HK-2 (cell line): Measurements from ENCODE around the gene IGF1R.
A peak's percentile ranks its signal among the peaks of the same experiment; 100 is the strongest.
"Not testable (repeated sequence)": the region's sequence is repeated elsewhere in the genome, so short reads cannot be mapped to it uniquely, and the experiment has no call there.

Experiments
- DNase-seq: peaks from one replicate; pipeline ENCODE4 v3.0.0-alpha.2; 2018; ENCODE audit not compliant: unreplicated experiment

Gene IGF1R

DNA sequence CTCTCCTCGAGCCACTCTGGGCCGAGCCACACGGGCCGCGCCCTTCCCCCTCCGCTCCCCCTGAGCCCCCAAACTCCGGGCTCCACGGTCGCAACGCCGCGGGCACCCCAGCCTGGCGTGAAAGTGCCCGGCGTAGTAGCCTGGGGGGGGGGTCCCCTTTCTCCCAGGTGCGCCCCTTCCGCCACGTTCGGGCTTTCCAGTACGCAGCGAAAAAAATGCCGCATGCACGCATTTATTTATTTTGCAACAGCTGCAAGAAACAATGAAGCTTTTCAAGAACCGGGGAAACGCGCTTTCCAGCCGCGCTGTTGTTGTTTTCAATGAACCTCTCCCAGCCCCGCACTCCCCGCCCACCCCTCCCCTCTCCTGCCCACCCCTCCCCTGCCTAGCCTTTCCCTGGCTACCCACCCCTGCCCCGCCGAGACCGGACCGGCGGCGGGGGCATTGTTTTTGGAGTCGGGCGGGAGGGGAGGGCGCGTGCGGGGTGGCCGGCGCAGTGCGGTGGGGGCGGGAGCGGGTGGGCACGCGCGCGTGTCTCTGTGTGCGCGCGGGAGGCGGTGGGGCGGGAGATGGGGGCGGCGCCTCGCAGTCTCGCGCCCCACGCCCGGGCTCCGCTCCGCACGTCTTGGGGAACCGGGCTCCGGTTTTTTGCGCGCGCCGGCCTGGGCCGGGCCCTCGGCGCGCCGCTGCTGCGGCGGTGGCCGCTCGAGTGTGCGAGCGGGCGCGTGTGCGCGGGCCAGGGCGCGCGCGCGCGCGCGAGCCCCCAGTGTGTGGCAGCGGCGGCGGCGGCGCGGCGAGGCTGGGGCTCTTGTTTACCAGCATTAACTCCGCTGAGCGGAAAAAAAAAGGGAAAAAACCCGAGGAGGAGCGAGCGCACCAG is at the start of gene IGF1R:
TSS of gene IGF1R (plus strand) at position 766 of the 880 bp plus-strand sequence. CDS start 1,043 bp downstream, outside the sequence.
- peak; percentile 83 for DNase-seq

DNA sequence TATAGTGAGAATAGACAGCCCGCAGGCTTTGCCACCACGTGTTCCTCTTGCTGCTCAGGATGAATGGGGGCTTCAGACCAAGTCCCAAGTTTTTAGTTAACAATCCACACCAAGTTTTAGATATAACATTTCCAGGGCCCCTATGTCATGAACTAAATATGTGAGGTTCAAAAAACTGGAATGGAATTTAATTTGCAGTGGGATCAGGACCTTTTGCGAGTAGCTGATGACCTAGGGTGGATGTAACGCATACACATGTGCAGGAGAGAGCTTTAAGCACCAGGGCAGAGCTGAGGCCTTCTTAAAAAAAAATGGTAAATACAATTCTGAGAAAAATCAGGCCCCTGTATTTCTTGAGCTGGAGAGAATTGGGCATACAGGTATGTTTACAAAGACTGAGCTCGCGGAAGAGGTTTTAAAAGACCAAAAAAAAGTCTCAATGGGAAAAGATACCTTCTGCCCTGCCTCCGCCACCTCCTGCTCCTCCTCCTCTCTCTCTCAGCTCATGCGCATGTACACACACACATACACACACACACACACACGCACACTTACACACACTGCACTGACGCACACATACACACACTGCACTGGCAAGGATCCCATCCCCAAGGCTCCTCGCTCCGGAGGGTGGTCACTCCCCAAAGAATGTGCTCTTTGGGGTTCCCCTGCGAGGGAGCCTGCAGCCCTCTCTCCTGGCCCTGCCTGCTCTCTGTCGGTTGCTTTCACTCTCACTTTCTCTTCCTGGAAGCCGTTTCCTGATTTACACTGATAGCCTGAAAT is 48.2 kb upstream of the IGF1R start:
- DNase-seq: no peak

DNA sequence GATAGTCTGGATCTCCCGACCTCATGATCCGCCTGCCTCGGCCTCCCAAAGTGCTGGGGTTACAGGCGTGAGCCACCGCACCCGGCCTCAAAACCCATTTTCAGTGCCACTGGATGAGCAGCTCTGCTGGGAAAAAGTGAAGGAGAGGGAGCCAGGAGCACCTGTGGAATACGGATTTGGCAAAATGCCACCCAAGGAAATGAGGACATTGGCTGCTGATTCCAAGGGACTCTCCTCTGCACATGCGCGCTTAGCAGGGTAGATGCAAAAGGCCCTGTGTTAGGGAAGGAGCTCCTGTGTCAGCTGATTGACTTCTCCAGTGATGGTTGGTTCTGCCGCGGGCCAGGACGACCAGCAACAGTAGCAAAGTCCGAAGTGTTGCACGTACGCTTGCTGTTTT is 43.4 kb upstream of the IGF1R start:
- DNase-seq: no peak

DNA sequence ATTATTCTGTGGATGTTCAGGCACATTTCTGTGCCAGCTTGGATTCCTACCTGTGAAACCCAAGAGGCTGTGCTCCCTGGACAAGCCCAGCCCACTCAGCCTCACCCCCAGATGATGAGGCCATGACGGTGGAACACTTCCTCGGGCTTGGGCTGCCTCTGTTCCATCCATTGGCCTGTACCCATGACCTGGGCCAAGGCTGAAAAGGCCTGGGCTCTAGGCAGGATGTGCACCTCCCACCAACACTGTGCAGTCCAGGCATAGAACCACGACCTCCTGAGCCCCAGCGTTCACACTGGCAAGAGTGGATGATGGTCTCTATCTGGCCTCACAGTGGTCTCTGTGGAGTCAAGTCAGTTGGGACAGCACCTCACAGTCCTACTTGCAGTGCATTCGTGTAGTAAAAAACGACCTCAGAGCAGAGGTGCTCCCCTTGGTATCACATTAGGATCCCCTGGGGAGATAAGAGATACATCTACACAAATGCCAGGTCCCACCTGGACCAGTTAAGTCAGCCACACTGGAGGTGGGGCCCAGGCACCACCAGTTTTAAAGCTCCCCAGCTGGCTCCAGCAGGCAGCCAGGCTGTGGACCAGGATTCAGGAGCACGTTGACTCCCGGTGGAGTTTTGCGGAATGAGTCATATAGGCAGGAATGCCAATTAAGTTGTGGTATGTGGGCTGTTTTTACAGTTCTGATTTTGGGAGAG is 39.0 kb upstream of the IGF1R start:
- peak; percentile 19 for DNase-seq

DNA sequence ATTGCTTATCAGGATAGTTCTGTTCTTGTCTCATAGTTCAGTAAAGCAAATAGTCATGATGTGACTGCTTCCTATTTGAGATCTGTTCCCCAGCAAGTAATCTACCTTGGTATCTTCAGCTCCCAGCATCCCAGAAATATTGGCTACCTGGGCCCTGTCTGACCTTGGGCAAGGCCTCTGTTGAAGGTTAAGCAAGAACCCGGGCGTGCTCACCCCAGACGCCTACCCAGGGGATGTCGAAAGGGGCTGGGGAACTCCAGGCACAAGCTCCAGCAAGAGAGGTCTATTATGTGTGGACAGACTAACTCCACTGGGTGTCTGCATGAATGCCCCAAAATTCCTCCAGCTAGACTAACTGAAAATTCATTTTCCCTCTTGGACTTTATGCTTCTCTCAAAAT is 37.3 kb upstream of the IGF1R start:
- no peak for DNase-seq

DNA sequence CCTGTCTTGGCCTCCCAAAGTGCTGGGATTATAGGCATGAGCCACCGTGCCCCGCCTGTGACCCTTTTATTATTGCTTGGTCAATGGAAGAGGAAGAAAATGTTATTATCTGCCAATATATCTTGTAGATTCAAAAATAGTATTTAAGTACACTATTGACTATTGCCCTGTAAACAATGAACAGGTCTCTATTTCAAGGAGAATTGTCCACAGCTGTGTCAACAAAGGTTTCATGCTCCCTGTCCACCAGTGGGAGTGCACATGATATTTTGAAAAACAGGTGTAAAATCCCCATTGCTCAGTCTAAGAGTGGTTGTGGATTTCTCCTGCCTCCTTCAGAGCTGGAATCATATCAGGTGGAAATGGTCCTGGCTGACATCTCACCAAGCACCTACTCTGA is 36.5 kb upstream of the IGF1R start:
- no peak for DNase-seq

DNA sequence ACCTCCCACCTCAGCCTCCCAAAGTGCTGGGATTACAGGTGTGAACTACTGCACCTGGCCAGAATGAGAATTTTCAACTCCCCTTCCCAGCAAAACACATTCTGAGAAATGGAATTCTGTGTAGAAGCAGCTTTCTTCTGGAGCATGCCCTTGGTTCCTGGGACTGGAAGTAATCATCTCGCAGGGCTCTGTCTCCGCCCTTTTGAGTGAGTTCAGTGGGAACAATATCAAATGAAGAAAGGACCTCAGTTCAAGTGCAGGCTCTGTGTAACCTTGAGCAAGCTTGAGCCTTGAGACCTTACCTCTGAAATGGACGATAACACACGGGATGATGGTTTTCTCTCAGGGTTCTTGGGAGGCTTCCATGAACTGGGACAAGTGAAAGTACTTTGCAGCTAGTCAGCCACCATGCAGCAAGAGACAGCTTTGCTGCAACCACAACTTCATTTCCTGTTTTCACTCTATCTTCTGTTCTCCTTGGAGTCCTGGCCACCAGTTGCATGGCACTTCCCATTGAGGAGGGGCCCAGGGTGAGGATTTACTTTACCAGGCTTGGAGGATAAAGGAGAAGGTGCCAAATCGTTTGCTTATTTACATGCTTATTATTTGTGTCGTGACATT is 35.7 kb upstream of the IGF1R start:
- no peak for DNase-seq

DNA sequence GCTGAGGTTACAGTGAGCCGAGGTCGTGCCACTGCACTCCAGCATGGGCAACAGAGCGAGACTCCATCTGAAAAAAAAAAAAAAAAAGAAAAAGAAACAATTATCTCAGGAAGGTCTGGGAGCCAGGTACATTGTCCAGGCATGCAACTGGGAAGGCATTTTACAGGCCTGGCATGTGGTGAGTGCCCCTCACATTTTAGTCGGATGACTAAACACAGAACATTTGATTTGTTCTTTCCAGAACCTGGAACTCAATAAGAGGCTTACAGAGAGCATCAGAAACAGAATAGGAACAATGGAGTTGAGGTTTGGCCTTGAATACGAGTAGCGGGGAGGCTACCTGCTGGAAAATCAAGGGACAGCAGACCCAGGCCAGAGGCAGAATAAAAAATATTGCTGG is 33.7 kb upstream of the IGF1R start:
- no peak for DNase-seq

DNA sequence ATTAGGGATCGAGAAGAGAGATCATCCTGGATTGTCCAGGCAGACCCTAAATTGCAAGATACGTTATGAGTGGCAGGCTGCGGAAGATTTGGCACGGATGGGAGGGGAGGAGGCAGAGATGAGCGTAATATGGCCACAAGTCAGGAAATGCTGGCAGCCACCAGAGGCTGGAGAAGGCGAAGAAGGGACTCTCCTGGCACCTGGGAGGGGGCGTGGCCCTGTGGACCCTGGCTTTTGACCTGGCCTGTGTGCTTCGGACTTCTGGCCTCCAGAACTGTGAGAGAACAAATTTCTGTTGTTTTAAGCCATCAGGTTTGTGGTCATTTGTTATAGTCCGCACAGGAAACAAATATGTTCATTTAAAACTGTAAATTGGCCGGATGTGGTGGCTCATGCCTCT is 31.9 kb upstream of the IGF1R start:
- no peak for DNase-seq

DNA sequence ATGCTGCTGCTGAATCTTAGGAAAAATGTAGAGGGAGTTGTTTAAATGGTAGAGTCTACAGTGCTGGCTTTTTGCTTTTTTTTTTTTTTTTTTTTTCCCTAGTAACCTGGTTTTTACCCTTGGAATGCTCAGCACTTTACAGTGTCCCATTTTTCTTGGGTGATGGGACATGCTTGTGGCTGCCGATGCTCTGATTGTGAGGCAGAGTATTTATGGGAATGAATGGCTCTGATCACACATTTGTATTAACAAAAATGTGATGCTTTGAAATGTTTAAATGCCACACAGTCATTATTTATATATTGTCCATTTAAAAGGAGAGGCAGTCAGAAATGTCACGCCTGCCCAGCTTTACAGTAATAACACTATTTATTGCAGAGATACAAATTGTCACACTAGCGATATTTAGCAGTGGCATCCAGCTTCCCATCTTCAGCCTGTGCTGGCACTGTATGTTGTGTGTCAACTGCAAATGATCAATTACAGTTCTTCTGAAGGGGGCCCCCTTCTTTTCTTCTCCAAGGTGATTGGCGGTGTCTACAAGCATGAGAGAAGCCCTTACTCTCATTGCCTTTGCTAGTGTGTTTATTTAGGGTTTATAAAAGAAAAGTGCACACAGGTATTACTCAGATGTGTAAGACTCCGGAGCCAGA is 30.9 kb upstream of the IGF1R start:
- no peak for DNase-seq

DNA sequence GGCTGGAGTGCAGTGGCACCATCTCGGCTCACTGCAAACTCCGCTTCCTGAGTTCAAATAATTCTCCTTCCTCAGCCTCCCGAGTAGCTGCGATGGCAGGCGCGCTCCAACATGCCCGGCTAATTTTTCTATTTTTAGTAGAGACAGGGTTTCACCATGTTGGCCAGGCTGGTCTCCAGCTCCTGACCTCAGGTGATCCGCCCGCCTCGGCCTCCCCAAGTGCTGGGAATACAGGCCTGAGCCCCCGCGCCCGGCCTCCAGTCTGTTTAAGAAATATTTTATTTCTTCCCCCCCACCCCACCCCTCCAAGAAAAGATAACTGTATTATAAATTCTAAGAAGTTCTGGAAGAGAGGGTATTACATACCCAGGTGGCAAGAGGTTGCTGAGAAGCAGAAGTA is 29.8 kb upstream of the IGF1R start:
- not testable (repeated sequence) for DNase-seq

DNA sequence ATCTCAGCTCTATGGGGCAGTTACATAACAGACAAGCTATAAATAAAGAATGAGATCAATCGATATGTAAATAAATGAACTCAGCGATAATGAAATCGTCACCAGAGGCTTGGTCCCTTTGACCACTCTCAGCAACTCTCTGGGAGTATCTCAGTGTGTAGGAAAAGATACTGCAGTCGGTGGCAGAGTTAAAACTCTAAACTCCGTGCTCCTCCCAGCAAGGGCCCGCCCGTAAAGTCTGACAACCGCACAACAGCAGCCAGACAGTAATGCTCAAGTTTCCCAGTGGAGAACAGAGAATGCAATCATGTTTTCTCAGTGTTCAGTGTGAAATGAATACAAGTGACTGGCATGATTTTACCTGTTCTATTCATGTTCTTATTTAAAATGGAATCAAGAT is 28.3 kb upstream of the IGF1R start:
- DNase-seq: no peak

DNA sequence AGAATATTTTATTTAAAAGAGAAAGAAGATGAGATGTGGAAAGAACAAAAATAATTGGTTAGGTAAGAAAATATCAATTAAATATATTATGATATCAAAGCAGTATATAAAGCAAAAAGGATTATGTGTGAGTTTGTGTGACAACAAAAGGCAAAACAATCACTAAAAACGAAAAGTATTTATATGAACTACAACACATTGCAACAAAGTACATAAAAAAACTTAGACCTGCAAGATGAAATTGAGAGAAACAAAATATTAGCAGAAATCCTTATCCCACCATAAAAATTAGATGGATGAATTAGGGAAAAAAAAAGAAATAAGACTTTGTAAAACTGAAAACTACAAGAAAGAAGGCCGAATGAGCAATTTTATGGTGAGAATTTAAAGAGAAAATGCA is 27.3 kb upstream of the IGF1R start:
- no peak for DNase-seq

DNA sequence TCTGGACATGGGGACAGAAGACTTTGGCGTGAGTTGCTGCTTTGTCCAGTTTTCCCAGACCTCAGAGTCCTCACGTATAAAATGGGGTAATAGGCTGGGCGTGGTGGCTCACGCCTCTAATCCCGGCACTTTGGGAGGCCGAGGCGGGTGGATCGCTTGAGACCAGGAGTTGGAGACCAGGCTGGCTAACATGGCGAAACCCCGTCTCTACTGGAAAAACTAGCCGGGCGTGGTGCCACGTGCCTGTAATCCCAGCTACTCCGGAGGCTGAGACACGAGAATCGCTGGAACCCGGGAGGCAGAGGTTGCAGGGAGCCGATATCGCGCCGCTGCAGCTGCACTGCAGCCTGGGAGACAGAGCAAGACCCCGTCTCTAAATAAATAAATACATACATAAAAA is 22.7 kb upstream of the IGF1R start:
- DNase-seq: no peak

DNA sequence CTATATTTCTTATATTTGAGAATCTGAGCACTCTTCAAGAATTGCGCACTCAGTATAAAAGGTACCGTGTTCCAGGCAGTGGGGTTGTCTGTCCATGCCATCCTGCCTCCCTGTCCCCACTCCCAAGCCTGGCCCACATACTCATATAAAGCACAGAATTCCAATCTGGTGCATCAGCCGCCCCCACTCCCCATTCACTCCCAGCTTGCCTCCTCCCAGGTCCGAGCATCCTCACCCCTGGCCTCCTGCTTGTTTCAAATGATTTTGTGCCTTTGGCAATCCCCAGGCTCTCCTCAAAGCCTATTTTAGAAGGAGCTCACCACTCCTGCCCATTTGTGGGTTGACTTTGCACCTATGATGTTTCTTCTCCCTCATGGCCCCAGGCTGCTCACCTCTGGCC is 22.2 kb upstream of the IGF1R start:
- no peak for DNase-seq

DNA sequence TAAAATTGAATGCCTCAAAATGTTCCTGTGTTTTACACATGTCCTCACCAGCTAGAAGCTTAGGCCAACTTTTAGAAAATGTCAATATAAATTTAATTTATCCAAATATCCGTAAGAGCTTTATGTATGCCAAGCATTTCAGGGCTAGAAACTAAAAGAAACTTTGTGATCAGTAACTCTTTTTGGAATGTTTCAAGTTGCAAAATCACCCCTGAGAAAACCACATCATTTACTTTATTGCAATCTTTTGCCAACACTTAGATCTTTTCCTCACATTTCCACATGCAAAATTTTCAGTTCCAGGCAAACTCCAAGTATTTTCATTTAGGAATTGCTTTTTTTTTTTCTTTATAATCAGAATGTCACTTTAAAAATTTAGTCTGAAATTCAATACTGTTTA is 20.1 kb upstream of the IGF1R start:
- no peak for DNase-seq

DNA sequence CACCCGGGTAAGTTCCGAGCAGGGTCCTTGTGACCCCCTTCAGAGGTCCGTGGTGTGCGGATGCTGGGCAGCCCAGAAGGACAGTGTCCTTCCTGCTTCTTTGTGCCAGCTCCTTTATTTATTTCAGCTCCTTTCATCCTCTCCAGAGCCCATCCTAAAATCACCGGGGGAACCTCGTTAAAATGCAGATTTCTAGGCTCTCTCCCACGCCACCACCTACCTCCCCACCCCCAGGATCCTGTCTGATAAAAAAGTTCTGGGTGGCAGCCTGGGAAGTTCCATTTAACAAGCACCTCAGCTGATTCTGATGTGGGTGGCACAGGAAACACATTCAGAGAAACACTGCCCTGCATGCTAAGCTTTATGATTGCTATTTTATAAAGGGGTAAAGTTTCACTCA is 12.5 kb upstream of the IGF1R start:
- DNase-seq: no peak

DNA sequence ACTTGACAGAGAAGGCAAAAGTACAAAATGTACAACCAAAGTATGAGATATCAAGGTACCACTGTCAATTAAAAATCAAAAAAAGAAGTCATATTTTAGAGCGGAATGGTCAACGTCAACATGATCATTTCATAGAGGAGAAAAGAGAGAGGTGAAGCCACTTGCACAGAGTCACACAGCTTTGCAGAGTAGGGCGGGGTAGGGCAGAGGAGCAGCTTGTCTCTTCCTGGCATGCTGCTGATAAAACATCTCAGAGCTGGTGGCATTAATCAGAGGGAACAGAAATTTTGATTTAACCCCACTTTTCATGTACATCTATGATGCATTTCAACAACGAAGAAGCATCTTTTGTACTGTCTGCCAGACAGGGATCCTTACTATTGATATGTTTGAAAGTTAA is 5.2 kb upstream of the IGF1R start:
- no peak for DNase-seq

DNA sequence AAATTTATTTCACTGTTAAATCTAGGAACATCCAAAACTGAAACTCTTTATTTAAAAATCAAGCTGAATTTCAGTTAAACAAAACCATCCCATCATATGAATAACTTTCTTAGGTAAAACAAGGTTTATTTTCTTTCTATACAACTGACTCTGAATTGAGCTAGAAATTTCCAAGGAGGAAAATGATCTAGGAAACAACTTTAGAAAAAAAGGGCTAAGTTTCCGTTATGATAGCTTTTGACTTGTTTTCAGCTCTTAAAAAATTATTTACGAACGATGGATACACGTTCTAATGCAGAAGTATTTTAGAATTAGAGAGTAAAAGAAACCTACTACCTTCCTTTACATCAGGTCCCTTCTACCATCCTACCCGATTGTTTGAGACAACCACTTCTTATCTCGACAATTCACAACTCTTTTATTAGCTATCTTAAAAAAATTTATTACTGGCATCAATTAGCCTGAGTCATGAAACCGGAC is 1.8 kb upstream of the IGF1R start:
- DNase-seq: no peak

DNA sequence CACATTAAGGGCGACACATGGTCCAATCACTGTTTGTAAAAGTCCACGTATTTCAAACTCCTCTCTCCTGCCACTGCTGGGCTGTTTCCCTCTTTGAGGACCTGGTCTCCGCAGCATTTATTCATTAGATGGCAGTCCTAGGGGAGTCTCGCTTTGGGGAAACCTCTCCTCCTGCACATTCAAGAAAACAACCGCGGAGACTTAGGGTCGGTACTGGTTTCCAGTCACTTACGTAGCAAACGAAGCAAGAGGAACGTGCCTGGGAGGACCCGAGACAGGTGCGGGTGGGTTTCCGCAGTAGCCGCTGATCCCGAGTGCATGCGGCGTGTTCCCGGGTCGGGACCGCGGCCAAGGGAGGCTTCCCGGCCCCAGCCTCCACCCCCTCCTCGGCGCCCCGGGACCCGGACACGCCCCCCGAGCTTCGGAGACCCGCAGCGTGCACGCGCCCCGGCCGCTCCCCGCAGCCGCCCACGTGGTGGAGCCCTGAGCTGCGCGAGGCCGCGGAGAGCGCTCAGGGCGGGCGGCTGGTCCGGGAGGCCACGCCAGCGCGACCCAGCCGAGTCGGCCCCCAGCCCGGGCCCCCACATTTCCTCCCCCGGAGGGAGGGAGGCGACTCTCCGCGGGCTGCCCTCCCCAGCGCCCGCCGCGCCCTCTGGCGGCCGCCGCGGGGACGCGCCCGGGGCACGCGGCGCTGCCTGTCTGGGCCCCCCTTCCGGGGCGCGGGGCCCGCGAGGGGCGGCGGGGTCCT is 1.1 kb upstream of the IGF1R start:
- DNase-seq: peak; percentile 69
